ENCODE measurements around the gene CNIH1. TPM values are rescaled to one million over a fixed set of nuclear protein-coding genes. Genes with fewer than 3 reads are reported as not detected.

The CNIH1 gene
- total RNA-seq, 1 experiment from 2014 or later, result 149 TPM

GRCh38 chr14:54387328-54387727 is 53.8 kb downstream of the CNIH1 start:
- H4K20me1 ChIP-seq (ENCODE audit: insufficient read depth), result no peaks in the 10 kb centered on the region
- H3K4me1 ChIP-seq (ENCODE audit: control insufficient read depth in 1 of 2, insufficient read depth in 2 of 2, low read length in 2 of 2), result no peaks in the 10 kb centered on the region
- BruUV-seq (replicated peaks), result no TSS peak
- H3K4me2 ChIP-seq (ENCODE audit: low read length), result no peak overlapping the region
- H2AFZ ChIP-seq (ENCODE audit: low read depth, low read length, poor library complexity, severe bottlenecking), result no peak overlapping the region
- no peak overlapping the region for H3K27ac ChIP-seq (ENCODE audit: low read depth, low read length)
- no peaks in the 10 kb centered on the region for H3K9me2 ChIP-seq (ENCODE audit: insufficient read depth)
- ChIA-PET RAD21 (ENCODE audit: low non-redundant PET in 1 of 2, low total read pairs in 2 of 2, uncharacterized antibody in 2 of 2, unreplicated experiment in 2 of 2) (no interaction called here), POLR2A (interaction anchor here (0.8 kb wide), 1 partner anchor 10 kb away, joined by 3 read pairs; the partner anchor contains the start of gene CDKN3), CTCF (no interaction called here)
- DNase-seq (ENCODE audit: low read depth, low spot score) (no peak), ATAC-seq (no peak)
- TF ChIP-seq ZFX (IDR thresholded peaks at IDR 0.05) (no peak), JUND (IDR thresholded peaks at IDR 0.05) (no peak), CBX3 (IDR thresholded peaks at IDR 0.05; ENCODE audit: low read depth) (no peak), CEBPB (IDR thresholded peaks at IDR 0.05; ENCODE audit: low read depth) (no peak), ZBTB33 (IDR thresholded peaks at IDR 0.05; ENCODE audit: extremely low read depth, insufficient replicate concordance, low read length) (no peak), TCF7L2 (IDR thresholded peaks at IDR 0.05; ENCODE audit: borderline replicate concordance, extremely low read depth, insufficient read depth, insufficient read length) (no peak), ZNF274 (IDR thresholded peaks at IDR 0.05; ENCODE audit: low read depth, low read length) (no peak), SP1 (IDR thresholded peaks at IDR 0.05; ENCODE audit: low read depth) (no peak), SIN3A (IDR thresholded peaks at IDR 0.05; ENCODE audit: low read depth) (no peak), ELF1 (IDR thresholded peaks at IDR 0.05; ENCODE audit: borderline replicate concordance, low read depth) (no peak), RAD21 (IDR thresholded peaks at IDR 0.05; ENCODE audit: low read depth) (no peak), EGR1 (IDR thresholded peaks at IDR 0.05; ENCODE audit: low read depth) (no peak), EZH2phosphoT487 (IDR thresholded peaks at IDR 0.05; ENCODE audit: borderline replicate concordance) (no peak), CTCF (IDR thresholded peaks at IDR 0.05 in 2 of 3, conservative IDR thresholded peaks at IDR 0.05 in 1 of 3; ENCODE audit: borderline replicate concordance in 1 of 3, insufficient read depth in 1 of 3, low read depth in 2 of 3, low read length in 2 of 3) (no peak), EZH2 (IDR thresholded peaks at IDR 0.05) (no peak)
- no peak overlapping the region for H3K4me3 ChIP-seq (replicated peaks in 1 of 2; ENCODE audit: low read depth in 1 of 2, low read length in 2 of 2)
- intact Hi-C loops (cut with micrococcal nuclease), result no loop called here
- no peaks in the 10 kb centered on the region for H3K79me2 ChIP-seq (ENCODE audit: insufficient read depth, low read length)
- no peak overlapping the region for H3K9ac ChIP-seq (ENCODE audit: low read length)
- no peaks in the 10 kb centered on the region for H3K9me3 ChIP-seq (ENCODE audit: control insufficient read depth in 1 of 2, insufficient read depth in 1 of 2, low read depth in 1 of 2, low read length in 2 of 2)
- H3K27me3 ChIP-seq (ENCODE audit: insufficient read depth, low read length), result no peaks in the 10 kb centered on the region
- H3K36me3 ChIP-seq (ENCODE audit: control insufficient read depth in 1 of 2, insufficient read depth in 2 of 2, low read length in 2 of 2), result no peaks in the 10 kb centered on the region
